ENCODE measurements around the gene ACSF2.

The ACSF2 gene

DNA sequence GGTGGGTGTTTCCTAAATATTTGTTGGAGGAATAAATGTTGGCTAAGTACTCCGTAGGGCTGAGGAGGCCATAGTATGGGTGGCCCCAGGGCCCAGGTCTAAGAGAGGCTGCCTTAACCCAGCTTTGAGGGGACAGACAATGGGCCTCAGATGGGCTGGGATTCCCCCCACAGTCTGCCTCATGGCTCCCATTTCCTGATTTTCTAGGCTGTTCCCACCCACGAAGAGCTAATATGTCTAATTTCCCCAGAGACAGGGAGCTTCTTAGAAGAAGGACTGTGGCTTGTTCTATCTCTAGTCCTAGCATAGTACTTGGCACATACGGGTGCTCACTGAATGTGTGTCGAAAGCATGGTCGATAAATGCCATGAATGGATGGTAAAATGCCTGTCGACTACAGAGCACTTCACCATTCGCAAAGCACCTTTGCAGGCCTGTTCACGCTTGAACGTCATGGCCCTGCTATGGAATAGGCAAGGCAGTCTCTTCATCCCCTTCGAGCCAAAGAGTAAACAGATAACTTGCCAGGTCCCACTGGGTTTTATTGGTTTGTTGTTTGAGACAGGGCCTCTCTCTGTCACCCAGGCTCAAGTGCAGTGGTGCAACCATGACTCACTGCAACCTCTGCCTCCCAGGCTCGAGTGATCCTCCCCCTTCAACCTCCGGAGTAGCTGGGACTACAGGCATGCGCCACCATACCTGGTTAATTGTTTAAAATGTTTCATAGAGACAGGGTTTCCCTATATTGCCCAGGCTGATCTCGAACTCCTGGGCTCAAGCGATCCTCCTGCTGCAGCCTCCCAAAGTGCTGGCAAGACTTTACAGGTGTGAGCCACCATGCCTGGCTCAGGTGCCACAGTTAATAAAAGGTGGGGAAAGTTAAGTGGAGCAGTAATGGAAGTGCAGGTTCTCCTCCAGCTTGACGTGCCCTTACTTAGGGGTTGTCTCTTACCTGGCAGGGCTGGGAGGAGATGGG, 33.0 kb downstream of the ACSF2 start:
- H3K27ac Mint-ChIP-seq = peak overlapping the region; percentile 82
- peaks cover 12% of the 10 kb centered on the region for H3K27me3 Mint-ChIP-seq (ENCODE audit: low read depth, poor library complexity)
- no peaks in the 10 kb centered on the region for H3K36me3 Mint-ChIP-seq (ENCODE audit: low read depth)
- TF ChIP-seq, protein P1, sequence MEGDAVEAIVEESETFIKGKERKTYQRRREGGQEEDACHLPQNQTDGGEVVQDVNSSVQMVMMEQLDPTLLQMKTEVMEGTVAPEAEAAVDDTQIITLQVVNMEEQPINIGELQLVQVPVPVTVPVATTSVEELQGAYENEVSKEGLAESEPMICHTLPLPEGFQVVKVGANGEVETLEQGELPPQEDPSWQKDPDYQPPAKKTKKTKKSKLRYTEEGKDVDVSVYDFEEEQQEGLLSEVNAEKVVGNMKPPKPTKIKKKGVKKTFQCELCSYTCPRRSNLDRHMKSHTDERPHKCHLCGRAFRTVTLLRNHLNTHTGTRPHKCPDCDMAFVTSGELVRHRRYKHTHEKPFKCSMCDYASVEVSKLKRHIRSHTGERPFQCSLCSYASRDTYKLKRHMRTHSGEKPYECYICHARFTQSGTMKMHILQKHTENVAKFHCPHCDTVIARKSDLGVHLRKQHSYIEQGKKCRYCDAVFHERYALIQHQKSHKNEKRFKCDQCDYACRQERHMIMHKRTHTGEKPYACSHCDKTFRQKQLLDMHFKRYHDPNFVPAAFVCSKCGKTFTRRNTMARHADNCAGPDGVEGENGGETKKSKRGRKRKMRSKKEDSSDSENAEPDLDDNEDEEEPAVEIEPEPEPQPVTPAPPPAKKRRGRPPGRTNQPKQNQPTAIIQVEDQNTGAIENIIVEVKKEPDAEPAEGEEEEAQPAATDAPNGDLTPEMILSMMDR (IDR thresholded peaks at IDR 0.05) = no peak
- no peak for DNase-seq
- no peak overlapping the region for H3K4me3 Mint-ChIP-seq
- H3K4me1 Mint-ChIP-seq = peaks cover 11% of the 10 kb centered on the region
- H3K9me3 Mint-ChIP-seq = no peaks in the 10 kb centered on the region

DNA sequence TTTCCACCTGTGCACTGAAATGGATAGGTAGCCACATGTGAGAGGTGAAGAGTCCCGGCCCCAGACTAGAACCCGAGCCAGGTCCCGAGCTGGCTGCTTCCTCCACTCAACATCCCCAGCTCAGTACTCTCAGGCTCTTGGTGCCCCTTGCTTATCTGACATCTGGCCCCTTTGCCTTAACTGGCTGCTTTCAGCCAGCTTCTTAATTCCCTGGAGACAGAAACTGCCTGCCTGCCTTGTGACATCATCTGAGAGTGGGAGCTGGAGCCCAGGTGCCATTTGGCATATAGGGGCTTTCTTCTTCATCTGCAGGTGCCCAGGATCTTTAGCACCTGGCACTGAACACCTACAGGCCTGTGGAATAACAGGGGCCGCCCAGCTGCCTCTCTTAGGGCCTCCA, 33.7 kb downstream of the ACSF2 start:
- peaks cover 19% of the 10 kb centered on the region for H3K27me3 Mint-ChIP-seq (ENCODE audit: low read depth, poor library complexity)
- no peak overlapping the region for H3K27ac Mint-ChIP-seq
- H3K36me3 Mint-ChIP-seq (ENCODE audit: low read depth) = peaks cover under 1% of the 10 kb centered on the region
- H3K9me3 Mint-ChIP-seq = no peaks in the 10 kb centered on the region
- TF ChIP-seq, protein P1 (IDR thresholded peaks at IDR 0.05) = no peak
- H3K4me3 Mint-ChIP-seq = no peak overlapping the region
- no peak for DNase-seq
- H3K4me1 Mint-ChIP-seq = peaks cover 11% of the 10 kb centered on the region

DNA sequence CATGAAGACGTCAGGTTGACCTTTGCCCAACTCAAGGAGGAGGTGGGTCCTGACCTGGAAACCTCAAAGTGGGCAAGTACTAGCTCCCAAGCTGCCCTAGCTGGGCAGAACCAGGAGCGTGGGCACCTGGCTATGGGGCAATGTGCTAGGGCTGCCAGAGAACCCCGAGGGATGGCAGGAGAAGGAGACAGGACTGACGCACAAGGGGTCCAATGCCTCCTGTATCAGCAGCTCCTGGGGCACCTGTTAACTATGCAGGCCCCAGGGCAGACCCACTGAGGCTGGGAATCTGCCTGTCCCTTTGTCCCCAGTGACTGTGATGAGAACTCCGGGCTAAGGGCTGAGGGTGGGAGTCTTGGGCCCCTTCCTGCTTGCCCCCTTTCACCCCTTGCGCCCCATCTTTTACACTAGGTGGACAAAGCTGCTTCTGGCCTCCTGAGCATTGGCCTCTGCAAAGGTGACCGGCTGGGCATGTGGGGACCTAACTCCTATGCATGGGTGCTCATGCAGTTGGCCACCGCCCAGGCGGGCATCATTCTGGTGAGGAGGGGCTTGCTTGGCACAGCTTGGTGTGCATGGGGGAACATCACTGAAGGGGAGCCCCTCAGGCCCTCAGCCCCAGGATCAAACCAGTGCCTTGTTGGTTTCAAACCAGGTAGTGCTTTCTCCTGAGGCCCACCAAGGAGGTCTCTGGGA, 35.0 kb downstream of the ACSF2 start:
- Mint-ChIP-seq H3K27ac (no peak overlapping the region), H3K27me3 (ENCODE audit: low read depth, poor library complexity) (peaks cover 27% of the 10 kb centered on the region), H3K9me3 (no peaks in the 10 kb centered on the region), H3K4me3 (no peak overlapping the region), H3K4me1 (peaks cover 11% of the 10 kb centered on the region), H3K36me3 (ENCODE audit: low read depth) (peaks cover 11% of the 10 kb centered on the region)
- DNase-seq = no peak
- TF ChIP-seq, protein P1 (IDR thresholded peaks at IDR 0.05) = no peak

DNA sequence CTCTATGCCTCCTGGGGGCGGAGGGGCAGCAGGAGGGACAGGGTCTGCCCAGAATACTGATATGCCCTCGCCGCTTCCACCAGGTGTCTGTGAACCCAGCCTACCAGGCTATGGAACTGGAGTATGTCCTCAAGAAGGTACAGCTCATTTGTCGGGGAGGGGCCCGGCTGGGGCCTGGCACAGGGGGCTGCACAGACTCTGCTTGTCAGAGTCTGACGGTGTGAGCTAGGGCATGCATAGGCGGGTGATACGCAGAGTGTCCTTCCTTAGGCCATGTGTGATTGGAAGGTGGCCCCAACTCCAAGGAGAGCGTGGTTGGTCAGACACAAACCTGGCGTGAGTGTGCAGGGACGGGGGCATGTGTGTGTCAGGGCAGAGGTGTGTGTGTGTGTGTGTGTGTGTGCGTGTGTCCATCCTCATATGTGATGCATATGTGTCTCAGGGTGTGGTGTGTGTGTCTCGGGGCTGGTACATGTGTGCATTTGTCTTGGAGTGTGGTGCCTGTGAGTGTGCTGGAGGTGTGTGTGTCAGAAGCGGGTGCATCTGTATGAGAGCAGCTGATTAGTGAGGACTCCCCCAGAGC, 35.6 kb downstream of the ACSF2 start:
- Mint-ChIP-seq H3K27me3 (ENCODE audit: low read depth, poor library complexity) (peaks cover 32% of the 10 kb centered on the region), H3K9me3 (no peaks in the 10 kb centered on the region), H3K27ac (peak overlapping the region; percentile 52), H3K4me3 (no peak overlapping the region), H3K36me3 (ENCODE audit: low read depth) (peaks cover 11% of the 10 kb centered on the region), H3K4me1 (peaks cover 11% of the 10 kb centered on the region)
- TF ChIP-seq, protein P1 (IDR thresholded peaks at IDR 0.05) = no peak
- no peak for DNase-seq

DNA sequence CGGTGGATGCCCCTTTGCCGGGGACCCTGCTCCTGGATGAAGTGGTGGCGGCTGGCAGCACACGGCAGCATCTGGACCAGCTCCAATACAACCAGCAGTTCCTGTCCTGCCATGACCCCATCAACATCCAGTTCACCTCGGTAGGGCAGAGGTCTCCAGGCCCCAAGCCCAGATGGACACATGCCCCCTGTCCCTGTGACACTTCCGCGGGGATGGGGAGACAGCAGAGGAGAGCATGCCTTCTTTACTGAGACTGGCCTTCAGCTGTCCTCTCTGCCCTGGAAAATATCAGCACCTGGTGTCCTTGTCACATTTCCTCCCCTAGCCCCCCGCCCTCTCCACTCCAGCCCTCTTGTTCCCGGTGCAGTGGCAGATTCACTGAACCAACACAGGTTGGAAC, 36.4 kb downstream of the ACSF2 start:
- no peak for DNase-seq
- H3K36me3 Mint-ChIP-seq (ENCODE audit: low read depth) = peaks cover 11% of the 10 kb centered on the region
- no peak overlapping the region for H3K4me3 Mint-ChIP-seq
- H3K27ac Mint-ChIP-seq = no peak overlapping the region
- TF ChIP-seq, protein P1 (IDR thresholded peaks at IDR 0.05) = no peak
- peaks cover 14% of the 10 kb centered on the region for H3K4me1 Mint-ChIP-seq
- peaks cover 38% of the 10 kb centered on the region for H3K27me3 Mint-ChIP-seq (ENCODE audit: low read depth, poor library complexity)
- no peaks in the 10 kb centered on the region for H3K9me3 Mint-ChIP-seq
